DMS53 (cell line): ENCODE measurements around the gene RHOBTB1.

ENCODE experiments used
- DNase-seq: peaks from one replicate; lab custom pipeline; 2025; lab: John Stamatoyannopoulos, UW

RHOBTB1 gene

GRCh38 chr10:60942134-60942787 is 1.7 kb downstream of the RHOBTB1 start:
- DNase-seq = no peak

GRCh38 chr10:60940446-60940845 is 3.5 kb downstream of the RHOBTB1 start:
- no peak for DNase-seq

GRCh38 chr10:60937784-60938654 is 6.0 kb downstream of the RHOBTB1 start:
- DNase-seq = no peak

GRCh38 chr10:60937022-60937421 is 7.0 kb downstream of the RHOBTB1 start:
- DNase-seq = no peak

GRCh38 chr10:60934215-60935175 is 9.5 kb downstream of the RHOBTB1 start:
- no peak for DNase-seq

GRCh38 chr10:60932756-60933155 is 11.2 kb downstream of the RHOBTB1 start:
- no peak for DNase-seq

DNA sequence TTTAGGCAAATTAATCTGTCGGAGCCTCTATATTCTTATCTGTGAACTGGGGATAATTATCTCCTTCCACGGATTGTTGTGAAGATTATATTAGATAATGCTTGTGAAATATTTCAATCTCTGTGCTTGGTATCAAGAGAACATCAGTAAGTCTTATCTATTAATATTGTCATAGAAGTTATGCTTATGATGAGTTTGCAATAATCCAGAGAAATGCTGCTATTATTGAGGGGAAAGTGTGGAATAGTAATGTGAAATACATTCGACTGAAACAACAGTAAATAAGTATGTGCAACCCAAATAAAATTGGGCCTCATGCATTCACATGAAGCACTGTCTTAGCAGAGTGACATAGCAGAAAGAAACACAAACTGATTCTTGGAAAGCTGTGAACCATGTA is 13.7 kb downstream of the RHOBTB1 start:
- no peak for DNase-seq

GRCh38 chr10:60921633-60922032 is 22.4 kb downstream of the RHOBTB1 start:
- peak; percentile 44 for DNase-seq

DNA sequence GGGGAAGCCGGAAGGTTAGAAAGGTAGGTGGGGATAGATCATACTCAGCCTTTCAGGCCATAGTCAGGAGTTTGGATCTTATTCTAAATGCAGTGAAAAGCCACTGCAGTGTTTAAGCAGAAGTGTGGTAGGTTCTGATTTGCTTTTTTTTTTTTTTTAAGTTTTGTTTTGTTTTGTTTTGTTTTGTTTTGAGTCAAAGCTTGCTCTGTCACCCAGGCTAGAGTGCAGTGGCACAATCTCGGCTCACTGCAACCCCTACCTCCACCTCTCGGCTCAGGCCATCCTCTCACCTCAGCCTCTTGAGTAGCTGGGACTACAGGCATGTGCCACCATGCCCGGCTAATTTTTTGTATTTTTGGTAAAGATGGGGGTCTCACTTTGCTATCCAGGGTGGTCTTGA is 23.5 kb downstream of the RHOBTB1 start:
- no peak for DNase-seq

GRCh38 chr10:60919551-60919950 is 24.4 kb downstream of the RHOBTB1 start:
- DNase-seq = no peak

DNA sequence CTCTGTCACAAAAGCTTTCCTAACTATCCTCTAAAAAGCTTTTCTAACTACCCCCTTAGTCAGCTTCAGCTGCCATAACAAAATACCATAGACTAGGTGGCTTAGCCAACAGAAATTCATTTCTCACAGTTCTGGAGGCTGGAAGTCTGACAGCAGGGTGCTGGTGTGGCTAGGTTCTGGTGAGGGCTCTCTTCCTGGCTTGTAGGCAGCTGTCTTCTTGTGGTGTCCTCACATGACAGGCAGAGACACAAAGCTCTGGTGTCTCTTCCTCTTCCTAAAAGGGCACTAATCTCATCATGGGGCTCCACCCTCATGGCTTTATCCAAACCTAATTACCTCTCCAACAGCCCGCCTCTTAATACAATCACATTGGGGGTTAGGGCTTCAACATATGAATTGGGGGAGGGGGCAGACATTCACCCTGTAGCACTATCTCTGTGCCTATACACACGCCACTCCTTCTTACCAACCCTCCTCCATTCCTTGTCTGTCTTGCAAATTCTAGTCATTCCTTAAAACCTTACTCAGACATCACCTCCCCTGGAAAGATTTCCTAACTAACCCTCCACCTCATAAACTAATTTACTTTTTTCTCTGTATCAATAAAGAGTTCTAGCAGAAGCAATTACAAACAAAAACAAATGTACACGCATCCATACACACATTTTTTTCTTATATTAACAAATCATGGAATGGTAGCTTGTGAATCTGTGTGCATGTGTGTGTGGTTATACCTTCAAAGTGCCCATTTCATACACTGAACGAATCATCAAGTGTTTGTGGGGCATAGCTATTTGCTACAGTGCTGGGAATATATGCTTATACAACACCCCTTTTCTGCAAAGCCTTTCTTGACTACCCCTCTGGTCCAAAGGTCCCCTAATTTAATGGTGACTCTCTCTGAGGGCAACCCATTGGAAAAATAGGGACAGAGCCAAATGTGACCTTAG is 26.4 kb downstream of the RHOBTB1 start:
- DNase-seq = no peak

DNA sequence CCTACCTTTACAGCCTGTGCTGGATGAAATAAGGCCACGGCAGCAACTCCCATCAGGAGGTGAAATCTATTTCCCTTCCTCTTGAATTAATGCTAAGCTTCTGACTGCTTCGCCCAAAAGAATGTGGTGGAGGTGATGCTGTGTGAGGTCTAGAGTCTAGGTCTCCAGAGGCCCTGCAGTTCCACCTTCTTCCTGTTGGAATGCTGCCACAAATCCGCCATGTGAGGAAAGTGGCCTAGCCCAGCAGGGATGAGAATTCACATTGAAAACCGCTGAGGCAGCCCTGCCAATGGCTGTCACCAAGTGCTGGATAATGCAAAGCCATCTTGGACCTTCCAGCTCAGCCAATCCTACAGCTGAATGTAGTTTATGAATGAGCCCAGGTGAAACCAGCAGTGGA is 28.0 kb downstream of the RHOBTB1 start:
- peak; percentile 46 for DNase-seq

- no peak for DNase-seq
Measured at GRCh38 chr10:60914690-60915141, 29.3 kb downstream of the RHOBTB1 start.

- no peak for DNase-seq
Measured at GRCh38 chr10:60913657-60914056, 30.3 kb downstream of the RHOBTB1 start.

DNA sequence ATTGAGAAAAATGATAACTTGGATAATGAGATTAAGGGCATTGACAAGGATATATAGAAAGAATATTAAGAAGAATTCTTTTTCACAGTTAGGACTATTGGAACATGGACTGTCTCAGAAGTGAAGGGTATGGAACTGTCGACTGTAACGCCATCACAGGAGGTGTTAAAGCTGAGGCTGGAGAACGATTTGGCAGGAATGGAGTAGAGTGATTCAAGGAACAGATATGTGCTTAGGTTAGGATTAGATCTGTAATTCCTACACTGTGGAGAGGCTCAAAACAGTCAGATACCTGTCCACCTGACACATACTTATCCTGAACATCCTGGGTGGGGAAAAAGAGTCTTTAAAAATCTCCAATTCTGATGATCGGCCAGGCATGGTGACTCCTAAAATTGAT is 30.9 kb downstream of the RHOBTB1 start:
- DNase-seq = no peak

- DNase-seq = no peak
Measured at GRCh38 chr10:60911715-60912114, 32.3 kb downstream of the RHOBTB1 start.

DNA sequence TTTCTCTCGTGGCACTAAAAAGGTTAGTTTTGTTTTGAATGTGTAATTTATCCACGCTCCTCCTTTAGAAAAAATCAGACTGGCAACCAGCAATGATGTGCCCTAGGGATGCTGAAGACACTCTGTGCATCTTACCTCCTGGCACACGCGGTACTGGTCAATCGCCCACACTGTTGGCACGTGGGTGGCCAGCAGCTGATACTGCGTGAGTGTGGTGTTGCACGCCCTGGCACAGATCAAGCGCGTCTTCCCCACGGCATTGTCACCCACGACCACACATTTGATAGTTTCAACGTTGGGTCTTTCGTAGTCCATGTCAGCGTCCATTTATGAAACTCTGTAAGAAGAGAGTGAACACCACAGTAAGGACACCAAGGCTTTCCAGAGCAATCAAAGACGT is 32.8 kb downstream of the RHOBTB1 start:
- no peak for DNase-seq

DNA sequence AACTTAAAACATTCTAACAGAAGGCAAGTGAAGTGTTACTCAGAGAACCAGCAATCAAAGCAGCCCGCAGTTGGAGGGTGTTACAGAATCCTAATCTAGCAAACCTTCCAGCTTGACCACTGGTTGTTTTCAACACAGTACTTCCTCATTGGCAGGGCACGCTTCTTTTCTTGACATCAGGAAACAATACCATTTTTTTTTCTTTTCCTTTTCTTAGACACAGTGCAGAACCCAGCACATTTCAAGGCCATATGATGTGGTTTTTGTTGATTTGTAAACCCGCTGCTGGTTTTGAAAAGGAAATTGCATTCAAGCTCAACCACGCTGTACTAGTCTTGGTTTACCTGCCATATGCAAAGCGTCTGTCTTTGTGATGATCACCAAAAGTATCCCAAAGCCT is 33.4 kb downstream of the RHOBTB1 start:
- no peak for DNase-seq

GRCh38 chr10:60908896-60909295 is 35.1 kb downstream of the RHOBTB1 start:
- no peak for DNase-seq

DNA sequence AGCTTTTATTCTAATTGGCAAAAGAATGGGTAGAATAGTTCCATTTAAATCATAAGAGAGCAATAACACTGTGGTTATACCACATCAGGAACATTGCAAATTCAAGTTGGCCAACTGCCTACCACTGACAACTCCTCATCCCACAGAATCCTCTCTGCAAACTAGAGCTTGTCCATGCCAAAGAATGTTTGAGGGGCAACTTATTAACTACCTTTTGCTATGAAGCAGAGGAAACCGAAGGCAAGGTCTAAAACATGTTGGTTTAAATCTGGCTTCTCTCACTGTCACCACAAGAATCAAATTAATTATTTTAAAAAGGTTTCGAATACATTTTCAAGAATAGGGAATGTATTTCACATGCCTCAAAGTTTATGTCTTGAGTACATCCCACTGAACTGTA is 36.0 kb downstream of the RHOBTB1 start:
- DNase-seq = no peak

- DNase-seq = no peak
Measured at GRCh38 chr10:60907236-60907635, 36.7 kb downstream of the RHOBTB1 start.
